Heart left ventricle (tissue), 16 donors: ENCODE measurements around the gene IFFO2. TPM values are rescaled to one million over a fixed set of nuclear protein-coding genes. Genes with fewer than 3 reads are reported as not detected.

ENCODE experiments used
- ATAC-seq, 4 donors: fragments of 200-7000 bp; cut with Tn5 transposase; one replicate each; pipeline ENCODE4 v1.9.1; 2020 to 2022; ENCODE audit warnings: moderate library complexity in 4 of 4, mild to moderate bottlenecking in 3 of 4, moderate number of reproducible peaks in 1 of 4
- DNase-seq, 5 donors: peaks; one replicate each; pipeline ENCODE4 v3.0.0-alpha.2; 2020
- H3K27ac ChIP-seq, 12 donors: fragments of 200-600 bp; sonication (generic) in 4 of 12; one replicate each; pipeline versions ENCODE4 v1.5.0 to v1.8.0; 2016 to 2022; ENCODE audit warnings: mild to moderate bottlenecking in 2 of 12
- H3K27me3 ChIP-seq, 9 donors: fragments of 200-600 bp; sonication (generic) in 2 of 9; one replicate each; pipeline versions ENCODE4 v1.5.1 to v1.8.0; 2016 to 2022; ENCODE audit warnings: mild to moderate bottlenecking in 3 of 9
- H3K36me3 ChIP-seq, 9 donors: fragments of 200-600 bp; sonication (generic) in 2 of 9; one replicate each; pipeline versions ENCODE4 v1.5.0 to v1.8.0; 2018 to 2022; ENCODE audit warnings: mild to moderate bottlenecking in 2 of 9
- H3K4me1 ChIP-seq, 12 donors: fragments of 200-600 bp; sonication (generic) in 4 of 12; one replicate each; pipeline versions ENCODE4 v1.5.0 to v1.8.0; 2016 to 2022; ENCODE audit warnings: mild to moderate bottlenecking in 3 of 12
- H3K4me3 ChIP-seq, 12 donors: fragments of 200-600 bp; sonication (generic) in 4 of 12; one replicate each; pipeline versions ENCODE4 v1.5.0 to v1.8.0; 2017 to 2022; ENCODE audit warnings: mild to moderate bottlenecking in 9 of 12, moderate library complexity in 4 of 12
- H3K9me3 ChIP-seq, 12 donors: fragments of 200-600 bp; sonication (generic) in 4 of 12; one replicate each; pipeline versions ENCODE4 v1.5.0 to v1.8.0; 2016 to 2022; ENCODE audit warnings: mild to moderate bottlenecking in 1 of 12
- CTCF ChIP-seq, 12 donors: fragments of 200-600 bp; sonication (generic) in 4 of 12; IDR thresholded peaks; one replicate each; pipeline versions ENCODE4 v1.5.0 to v1.8.0; 2018 to 2022; ENCODE audit warnings: antibody characterized with exemption in 12 of 12, mild to moderate bottlenecking in 5 of 12
- POLR2A ChIP-seq, 2 donors: fragments of 450-650 bp; IDR thresholded peaks; one replicate each; pipeline ENCODE4 v1.6.1; 2017; ENCODE audit warnings: antibody characterized with exemption in 2 of 2, mild to moderate bottlenecking in 2 of 2, moderate library complexity in 2 of 2
- WGBS, 4 donors: extraction: QIAGEN DNeasy Blood & Tissue Kit in 2 of 4; methylation state at CpG; one replicate each; pipeline versions ENCODE4 v1.1.5 to v1.1.7; 2013 to 2018; 5-methylcytosine and 5-hydroxymethylcytosine counted together
- intact Hi-C, 10 donors: fragments of 100-400 bp; cut with DNase I; formaldehyde crosslinking; loops; one replicate each; pipeline versions ENCODE4 v1.11.1 to v1.14.2; 2022
- long read RNA-seq, 3 donors: library from polyadenylated mRNA; unstranded; transcript quantifications; one replicate each; pipeline ENCODE4 v2.0.0, GENCODE V29; 2020 to 2021
- polyA plus RNA-seq, 2 donors: library from polyadenylated mRNA; stranded (reverse); fragments of 200-250 nt; gene quantifications; one replicate each; pipeline ENCODE4 v1.2.3, GENCODE V29; 2013
- total RNA-seq, 9 donors: library from RNA; depleted of rRNA in 2 of 9; stranded (reverse); fragments of >200 nt in 2 of 9; fragmentation: NEBNext Ultra II Directional in 3 of 9; extraction: Animal tissue kit (Norgen Biotek cat#: 25700) in 3 of 9; gene quantifications; one replicate each; pipeline versions ENCODE4 v1.1.0 to v1.2.4, GENCODE V29; 2016 to 2023
- donor health status: ischemic (EF 13 %, LVEDD 7.1; RV severe dilation, severe dysfunction).
- donor health status: healthy with polysubstance abuse.
- donor health status: DM: no; HTN: yes; CAD: no.
- donor health status: DM: no; HTN: no; CAD: no.
- donor health status: ischemic (EF 25% LVEDD 6.9; RV normal size, moderate dysfunction).
- donor health status: ischemic (EF 25% LVEDD 5.7; RV mildly dilated, moderate dysfunction).
- donor health status: healthy.
- donor health status: DM: yes; HTN: yes; CAD: no.
- donor health status: ischemic (EF 35%, LVEDD 5.7; RV mildly dilated, moderate dysfunction).
- donor health status: nonischemic (EF 11% LVEDD 7.7; RV severe dilation, severe dysfunction).
- donor health status: DM: yes; HTN: yes; CAD: no.
- donor health status: PGD.
- donor health status: ischemic (EF 29% LVEDD 5.4; RV normal size, mild dysfunction).
- donor health status: nonischemic (EF 23%, LVEDD 6.1; RV moderate dilation, normal function).

IFFO2 gene
- total RNA-seq = 1 to 10 TPM; 3.1 to 9.0 (median 5.3) TPM
- 1 to 10 TPM; 2.5 to 3.9 TPM for polyA plus RNA-seq
- long read RNA-seq, donor 1, partial matches to known transcripts = 0 of 1 reads
- long read RNA-seq, donor 1, other reads (novel, unspliced or antisense) = 1 of 1 reads
- long read RNA-seq, donor 2 = 0 reads
- long read RNA-seq, donor 3, partial matches to known transcripts = 0 of 3 reads
- long read RNA-seq, donor 3, other reads (novel, unspliced or antisense) = 3 of 3 reads

DNA sequence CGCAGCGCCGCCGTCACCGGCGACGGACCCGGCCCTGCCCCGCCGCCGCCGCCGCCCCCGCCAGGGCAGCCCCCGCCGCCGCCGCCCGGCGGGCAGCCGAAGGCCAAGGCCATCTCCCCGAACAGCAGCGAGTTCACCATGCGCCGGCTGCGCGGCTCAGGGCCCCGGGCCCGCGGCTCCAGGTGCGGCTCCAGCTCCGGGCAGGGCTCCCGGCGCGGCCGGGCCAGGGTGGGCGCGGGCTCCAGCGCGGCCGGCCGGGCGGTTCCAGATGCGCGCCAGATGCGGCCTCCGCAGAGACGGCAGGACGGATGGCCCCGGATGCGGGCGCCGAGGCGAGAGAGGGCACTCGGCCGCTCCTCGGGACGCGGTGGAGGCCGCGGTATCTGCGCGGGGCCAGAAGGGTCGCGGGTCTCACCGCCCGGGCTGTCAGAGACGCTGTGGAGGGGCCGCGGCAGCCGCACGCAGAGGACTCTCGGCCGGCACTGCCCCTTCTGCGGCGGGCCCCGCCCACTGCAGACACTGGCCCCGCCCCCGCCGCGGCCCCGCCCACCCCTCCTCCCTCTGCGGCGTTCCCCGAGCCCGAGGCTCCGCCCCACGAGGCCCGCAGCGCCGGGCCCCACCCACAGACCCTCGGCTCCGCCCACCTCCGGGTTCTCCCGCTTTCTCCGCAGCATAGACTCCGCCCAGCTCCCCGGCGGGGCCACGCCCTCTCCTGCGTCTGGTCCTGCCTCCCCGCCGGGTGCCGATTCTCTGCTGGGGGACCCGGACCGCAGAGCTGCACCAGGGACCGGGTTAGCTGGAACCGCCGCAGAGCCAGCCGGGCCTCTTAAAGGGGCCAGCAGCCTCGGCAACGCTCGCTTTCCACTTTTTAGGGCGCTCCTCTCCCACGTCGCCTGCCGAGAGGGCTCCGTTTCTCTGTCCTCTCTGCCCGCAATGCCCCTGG lies at the start of gene IFFO2:
Gene IFFO2 (minus strand): TSS at position 484 of the 943 bp plus-strand sequence. CDS start 344 bp downstream, at position 140.
- H3K9me3 ChIP-seq = no peaks in the 10 kb centered on the region
- ATAC-seq (peak; percentile 98 to 99 (median 98)), DNase-seq (peak; percentile 98 to 99 (median 98))
- intact Hi-C loops = loop anchor here in 5 of 10 donors (2.0 to 10.0 kb wide), 7 partner anchors 34 to 130 kb away; partner anchors contain the start of gene ALDH4A1 (in 1 of the 5)
- WGBS, 4 donors = 0 to 1% (median 0%) methylated on average over 57 to 119 of the region's 119 CpGs
- no peaks in the 10 kb centered on the region for H3K36me3 ChIP-seq
- peak within 1 kb of the TSS in 11 of 12 donors; percentile 54 to 88 (median 76) for H3K27ac ChIP-seq
- no peaks in the 10 kb centered on the region for H3K27me3 ChIP-seq
- peak within 1 kb of the TSS; percentile 67 to 95 (median 79) for H3K4me3 ChIP-seq
- H3K4me1 ChIP-seq = peaks cover 0 to 44% (median 29%) of the 10 kb centered on the region in 12 donors
- peak; percentile 88 to 96 for TF ChIP-seq POLR2A (IDR thresholded peaks at IDR 0.05)
- no peak for TF ChIP-seq CTCF (IDR thresholded peaks at IDR 0.05)

- TF ChIP-seq CTCF (IDR thresholded peaks at IDR 0.05) (no peak), POLR2A (IDR thresholded peaks at IDR 0.05) (no peak)
Observed at GRCh38 chr1:19006000-19006399, 49.5 kb upstream of the IFFO2 start.

GRCh38 chr1:19003371-19004290 lies 47.2 kb upstream of the IFFO2 start:
- intact Hi-C loops = no loop called here
- Histone ChIP-seq H3K9me3 (peaks cover 0 to 18% (median 1%) of the 10 kb centered on the region in 12 donors), H3K27ac (no peak overlapping the region), H3K36me3 (no peaks in the 10 kb centered on the region), H3K27me3 (peaks cover 0 to 24% (median 2%) of the 10 kb centered on the region in 9 donors), H3K4me3 (no peak overlapping the region), H3K4me1 (peaks cover 0 to 10% (median 0%) of the 10 kb centered on the region in 12 donors)
- 85 to 87% (median 86%) methylated on average over 11 of the region's 11 CpGs for WGBS, 4 donors
- DNase-seq (no peak), ATAC-seq (no peak)
- TF ChIP-seq CTCF (IDR thresholded peaks at IDR 0.05) = no peak
- TF ChIP-seq POLR2A (IDR thresholded peaks at IDR 0.05) = no peak

More at GRCh38 chr1:19006000-19006399, 49.5 kb upstream of the IFFO2 start:
- 32 to 43% (median 42%) methylated on average over 4 of the region's 4 CpGs for WGBS, 4 donors
- Histone ChIP-seq H3K27me3 (peaks cover 0 to 24% (median 2%) of the 10 kb centered on the region in 9 donors), H3K4me3 (no peak overlapping the region), H3K36me3 (no peaks in the 10 kb centered on the region), H3K4me1 (peaks cover 0 to 8% (median 0%) of the 10 kb centered on the region in 12 donors), H3K9me3 (peaks cover 0 to 10% (median 1%) of the 10 kb centered on the region in 12 donors), H3K27ac (no peak overlapping the region)
- no peak for DNase-seq
- intact Hi-C loops = no loop called here
- ATAC-seq = no peak
